OCI-LY3 (cell line): Measurements from ENCODE around the gene PXDN.

Source experiments
- H2AFZ ChIP-seq: fragments of 200-600, 300-600 bp; shearing (Covaris generic); 2 replicates; pipeline ENCODE4 v1.6.0; 2014; ENCODE audit warnings: antibody characterized with exemption, low read depth, low read length
- H3K27ac ChIP-seq: fragments of 200-600, 300-600 bp; sonication (generic); 2 replicates; pipeline ENCODE4 v1.5.1; 2014; ENCODE audit warnings: mild to moderate bottlenecking, low read length, moderate library complexity, mixed read lengths
- H3K27me3 ChIP-seq: fragments of 200-600, 300-600 bp; sonication (generic); 2 replicates; pipeline ENCODE4 v1.6.1; 2014; ENCODE audit warnings: low read depth, low read length, mixed read lengths
- H3K36me3 ChIP-seq: fragments of 200-600, 300-600 bp; sonication (generic); replicated peaks from 2 replicates; pipeline ENCODE3; 2014; ENCODE audit warnings: low read depth, low read length, mixed read lengths
- H3K4me1 ChIP-seq: fragments of 300-600, 200-600 bp; sonication (generic); 2 replicates; pipeline ENCODE4 v1.6.1; 2014; ENCODE audit warnings: low read length, mixed read lengths
- H3K4me2 ChIP-seq: fragments of 200-600, 300-600 bp; sonication (generic); 2 replicates; pipeline ENCODE4 v1.6.1; 2014; ENCODE audit warnings: low read length, mixed read lengths
- H3K4me3 ChIP-seq: fragments of 300-600, 200-600 bp; sonication (generic); 2 replicates; pipeline ENCODE4 v1.5.1; 2014; ENCODE audit warnings: antibody characterized with exemption, mild to moderate bottlenecking, low read length, moderate library complexity
- H3K79me2 ChIP-seq: fragments of 300-600, 200-600 bp; shearing (Covaris generic); 2 replicates; pipeline ENCODE4 v1.6.1; 2014; ENCODE audit warnings: mild to moderate bottlenecking, low read length, mixed read lengths
- H3K9ac ChIP-seq: fragments of 300-600, 200-600 bp; shearing (Covaris generic); 2 replicates; pipeline ENCODE4 v1.6.0; 2014; ENCODE audit warnings: mild to moderate bottlenecking, low read length, moderate library complexity
- H3K9me3 ChIP-seq: fragments of 200-600, 300-600 bp; shearing (Covaris generic); 2 replicates; pipeline ENCODE4 v1.6.1; 2014; ENCODE audit warnings: low read length, mixed read lengths; ENCODE audit not compliant: insufficient read depth
- H4K20me1 ChIP-seq: fragments of 200-600, 300-600 bp; sonication (generic); 2 replicates; pipeline ENCODE4 v1.6.1; 2016; ENCODE audit warnings: low read length, mixed read lengths; ENCODE audit not compliant: insufficient read depth
- EZH2phosphoT487 ChIP-seq: fragments of 200-600 bp; shearing (Covaris generic); IDR thresholded peaks from 2 replicates; pipeline ENCODE4 v1.6.1; 2018; ENCODE audit warnings: antibody characterized with exemption, mixed run types, low read depth
- TF ChIP-seq, protein P1 (sequence below): fragments of 200-600, 300-600 bp; sonication (generic); IDR thresholded peaks from 2 replicates; pipeline ENCODE4 v1.5.1; 2014; ENCODE audit warnings: antibody characterized with exemption, low read length, low read depth

PXDN gene

DNA sequence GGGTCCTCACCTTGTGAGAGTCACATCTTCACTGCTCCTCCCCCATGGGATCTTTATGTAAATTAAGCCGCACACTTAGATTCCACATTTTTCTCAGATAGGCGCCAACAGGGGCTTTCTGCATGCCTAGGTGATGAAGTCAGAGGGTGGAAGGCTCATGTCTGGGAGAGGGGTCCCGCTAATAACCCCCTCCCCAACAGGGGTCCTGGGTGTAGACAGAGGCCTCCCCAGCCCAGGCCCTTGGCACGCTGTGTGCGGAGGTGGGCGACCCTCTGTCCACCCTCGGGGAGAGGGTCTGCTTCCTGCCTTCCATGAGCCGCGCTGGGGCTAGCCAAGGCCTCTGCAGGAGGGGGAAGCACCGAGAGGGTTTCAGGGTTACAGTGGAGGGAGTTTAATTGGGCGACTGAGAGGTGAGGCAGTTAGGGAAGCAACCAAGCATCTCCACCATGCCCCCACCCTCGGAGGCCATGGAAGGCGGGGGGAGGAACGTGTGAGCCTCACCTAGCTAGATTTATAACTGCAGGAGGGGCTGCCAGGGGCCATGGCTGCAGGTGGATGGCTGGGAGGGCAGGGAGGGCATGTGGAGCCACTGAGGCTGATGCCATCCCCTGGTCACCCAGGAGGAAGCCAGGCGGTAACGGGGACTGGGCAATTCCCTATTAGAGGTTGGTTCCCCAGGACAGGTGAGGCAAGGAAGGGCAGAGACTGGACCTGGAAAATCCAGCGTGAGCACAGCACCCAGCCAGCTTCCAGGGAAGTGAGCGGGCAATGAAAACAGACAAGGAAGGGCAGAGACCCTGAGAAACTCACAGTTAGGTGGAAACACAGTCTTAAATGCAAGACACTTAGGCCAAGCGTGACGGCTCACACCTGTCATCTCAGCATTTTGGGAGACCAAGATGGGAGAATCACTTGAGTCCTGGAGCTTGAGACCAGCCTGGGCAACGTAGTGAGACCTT, 7.7 kb upstream of the PXDN start:
- TF ChIP-seq, protein P1, sequence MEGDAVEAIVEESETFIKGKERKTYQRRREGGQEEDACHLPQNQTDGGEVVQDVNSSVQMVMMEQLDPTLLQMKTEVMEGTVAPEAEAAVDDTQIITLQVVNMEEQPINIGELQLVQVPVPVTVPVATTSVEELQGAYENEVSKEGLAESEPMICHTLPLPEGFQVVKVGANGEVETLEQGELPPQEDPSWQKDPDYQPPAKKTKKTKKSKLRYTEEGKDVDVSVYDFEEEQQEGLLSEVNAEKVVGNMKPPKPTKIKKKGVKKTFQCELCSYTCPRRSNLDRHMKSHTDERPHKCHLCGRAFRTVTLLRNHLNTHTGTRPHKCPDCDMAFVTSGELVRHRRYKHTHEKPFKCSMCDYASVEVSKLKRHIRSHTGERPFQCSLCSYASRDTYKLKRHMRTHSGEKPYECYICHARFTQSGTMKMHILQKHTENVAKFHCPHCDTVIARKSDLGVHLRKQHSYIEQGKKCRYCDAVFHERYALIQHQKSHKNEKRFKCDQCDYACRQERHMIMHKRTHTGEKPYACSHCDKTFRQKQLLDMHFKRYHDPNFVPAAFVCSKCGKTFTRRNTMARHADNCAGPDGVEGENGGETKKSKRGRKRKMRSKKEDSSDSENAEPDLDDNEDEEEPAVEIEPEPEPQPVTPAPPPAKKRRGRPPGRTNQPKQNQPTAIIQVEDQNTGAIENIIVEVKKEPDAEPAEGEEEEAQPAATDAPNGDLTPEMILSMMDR = no peak
- no peak for TF ChIP-seq EZH2phosphoT487
- Histone ChIP-seq H3K4me2 (peak overlapping the region; percentile 46), H3K27ac (peak overlapping the region; percentile 30; the same call in 1 of the 2 replicates), H2AFZ (no peak overlapping the region; the same call in 1 of the 2 replicates), H3K4me1 (peaks cover 32% of the 10 kb centered on the region), H3K36me3 (no peaks in the 10 kb centered on the region), H3K4me3 (no peak overlapping the region), H3K9me3 (no peaks in the 10 kb centered on the region), H3K9ac (peak overlapping the region; percentile 40; the same call in 1 of the 2 replicates), H3K79me2 (no peaks in the 10 kb centered on the region), H3K27me3 (no peaks in the 10 kb centered on the region), H4K20me1 (no peaks in the 10 kb centered on the region)

DNA sequence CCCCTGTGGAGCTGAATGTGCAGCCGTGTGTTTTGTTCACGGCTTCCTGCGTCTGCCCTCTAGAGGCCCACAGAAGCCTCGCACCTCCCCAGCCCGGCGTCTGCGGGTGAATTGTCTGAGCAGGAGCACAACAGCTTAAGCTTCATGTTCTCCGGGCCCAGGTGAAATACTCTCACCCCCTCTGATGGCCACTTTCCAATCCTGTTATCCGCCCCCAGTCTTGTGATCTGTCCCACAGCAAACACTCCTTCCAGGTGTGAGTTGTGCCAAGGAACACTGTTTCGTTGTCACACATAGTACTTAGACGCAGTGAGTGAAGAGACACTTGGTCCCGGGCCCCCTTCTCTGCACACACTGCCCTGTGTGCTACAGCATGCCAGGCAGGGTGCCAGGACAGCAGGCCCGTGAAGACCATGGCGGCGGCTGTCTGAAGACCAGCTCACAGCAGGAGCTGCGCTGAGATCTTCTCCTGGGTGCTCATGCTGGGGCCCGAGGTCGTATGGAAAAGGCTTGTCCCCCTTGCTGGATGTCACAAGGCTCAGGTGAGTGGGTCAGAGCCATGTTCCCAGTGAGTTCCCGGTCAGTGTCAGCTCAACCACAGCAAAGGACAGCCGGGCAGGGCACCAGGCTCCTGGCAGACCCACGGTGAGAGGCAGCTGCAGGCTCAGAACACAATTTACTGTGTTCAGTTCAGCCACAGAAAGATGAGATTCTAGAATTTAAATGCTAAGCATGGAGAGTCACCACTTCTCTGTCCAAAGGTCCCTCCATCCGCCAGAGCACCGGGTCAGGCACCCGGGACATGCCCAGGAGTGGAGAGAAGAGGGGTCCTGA, 6.8 kb upstream of the PXDN start:
- H3K4me2 ChIP-seq = peak overlapping the region; percentile 58
- H3K79me2 ChIP-seq = no peaks in the 10 kb centered on the region
- H3K36me3 ChIP-seq = no peaks in the 10 kb centered on the region
- peak overlapping the region; percentile 47; the same call in 1 of the 2 replicates for H2AFZ ChIP-seq
- H3K4me1 ChIP-seq = peaks cover 32% of the 10 kb centered on the region
- H3K27ac ChIP-seq = peak overlapping the region; percentile 43; the same call in 1 of the 2 replicates
- H3K4me3 ChIP-seq = no peak overlapping the region
- no peaks in the 10 kb centered on the region for H3K27me3 ChIP-seq
- H4K20me1 ChIP-seq = no peaks in the 10 kb centered on the region
- no peaks in the 10 kb centered on the region for H3K9me3 ChIP-seq
- peak overlapping the region; percentile 40; the same call in 1 of the 2 replicates for H3K9ac ChIP-seq
- TF ChIP-seq, protein P1 = peak; percentile 86
- TF ChIP-seq EZH2phosphoT487 = no peak

DNA sequence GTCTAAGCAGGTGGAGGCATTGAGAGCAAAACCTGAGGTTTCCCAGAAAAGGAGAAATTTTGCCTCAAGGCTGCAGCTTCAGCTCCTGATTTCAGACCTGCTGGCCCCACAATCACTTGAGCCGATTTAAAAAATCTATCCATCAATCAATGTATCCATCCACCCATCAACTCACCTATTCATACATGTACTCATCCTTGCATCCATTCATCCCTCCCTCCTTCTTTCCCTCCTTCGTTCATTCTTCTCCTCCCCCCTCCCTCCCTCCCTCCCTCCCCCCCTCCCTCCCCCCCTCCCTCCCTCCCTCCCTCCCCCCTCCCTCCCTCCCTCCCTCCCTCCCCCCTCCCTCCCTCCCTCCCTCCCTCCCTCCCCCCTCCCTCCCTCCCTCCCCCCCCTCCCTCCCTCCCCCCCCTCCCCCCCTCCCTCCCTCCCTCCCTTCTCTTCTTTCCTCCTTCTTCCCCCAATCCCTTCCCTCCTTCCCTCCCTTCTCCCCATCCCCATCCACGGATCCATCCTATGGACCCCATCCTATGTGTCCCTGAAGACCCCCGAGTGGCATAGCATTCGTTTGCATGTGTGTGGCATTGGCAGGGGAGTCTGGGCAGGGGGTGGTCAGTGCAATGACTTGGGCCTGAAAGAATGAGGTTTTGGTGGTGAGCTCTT, 6.1 kb upstream of the PXDN start:
- Histone ChIP-seq H3K9ac (peak overlapping the region; percentile 37; the same call in 1 of the 2 replicates), H3K36me3 (no peaks in the 10 kb centered on the region), H2AFZ (no peak overlapping the region), H3K4me2 (peak overlapping the region; percentile 58), H3K4me3 (no peak overlapping the region), H3K9me3 (no peaks in the 10 kb centered on the region), H4K20me1 (no peaks in the 10 kb centered on the region), H3K27me3 (no peaks in the 10 kb centered on the region), H3K27ac (peak overlapping the region; percentile 43; the same call in 1 of the 2 replicates), H3K4me1 (peaks cover 32% of the 10 kb centered on the region), H3K79me2 (no peaks in the 10 kb centered on the region)
- TF ChIP-seq, protein P1 = no peak
- no peak for TF ChIP-seq EZH2phosphoT487
